Measurements from ENCODE around the gene RNU1-2.
"Not testable (repeated sequence)": the region's sequence is repeated elsewhere in the genome, so short reads cannot be mapped to it uniquely, and the experiment has no call there.

DNA sequence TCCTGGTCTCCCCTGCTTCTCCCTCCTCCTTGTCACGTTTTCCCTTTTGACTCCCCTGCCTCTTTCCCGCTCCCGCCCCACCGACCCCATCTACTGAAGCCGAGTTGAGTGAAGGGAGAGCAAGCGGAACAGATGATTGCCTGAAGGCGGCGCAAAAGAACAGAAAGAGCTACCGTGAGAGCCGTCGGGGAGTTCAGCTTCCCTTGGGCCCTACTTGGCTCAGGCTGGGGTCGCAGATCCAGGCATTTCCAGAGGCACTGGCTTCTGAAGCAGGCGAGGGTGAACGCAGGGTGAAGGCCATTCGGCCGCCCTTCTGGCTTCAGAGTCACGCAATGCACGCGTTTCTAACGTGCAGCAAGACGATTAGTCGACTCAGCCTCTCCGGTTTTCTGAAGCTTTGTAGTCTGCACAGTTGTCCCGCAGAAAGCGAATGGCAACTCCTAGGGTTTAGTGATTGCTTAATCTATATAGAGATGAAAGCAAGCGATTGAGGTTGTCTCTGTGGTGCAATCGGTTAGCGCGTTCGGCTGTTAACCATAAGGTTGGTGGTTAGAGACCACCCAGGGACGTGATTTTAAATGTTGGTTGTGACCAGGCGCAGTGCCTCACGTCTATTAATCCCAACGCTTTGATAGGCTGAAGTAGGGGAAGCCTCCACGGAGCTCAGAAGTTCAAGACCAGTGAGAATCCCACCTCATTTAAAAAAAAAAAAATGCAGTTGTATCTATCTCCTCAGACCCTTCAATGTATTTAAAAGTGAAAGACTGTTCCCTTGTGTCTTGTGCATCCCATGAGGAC, 20.6 kb upstream of the RNU1-2 start:
- TF ChIP-seq, protein P1, sequence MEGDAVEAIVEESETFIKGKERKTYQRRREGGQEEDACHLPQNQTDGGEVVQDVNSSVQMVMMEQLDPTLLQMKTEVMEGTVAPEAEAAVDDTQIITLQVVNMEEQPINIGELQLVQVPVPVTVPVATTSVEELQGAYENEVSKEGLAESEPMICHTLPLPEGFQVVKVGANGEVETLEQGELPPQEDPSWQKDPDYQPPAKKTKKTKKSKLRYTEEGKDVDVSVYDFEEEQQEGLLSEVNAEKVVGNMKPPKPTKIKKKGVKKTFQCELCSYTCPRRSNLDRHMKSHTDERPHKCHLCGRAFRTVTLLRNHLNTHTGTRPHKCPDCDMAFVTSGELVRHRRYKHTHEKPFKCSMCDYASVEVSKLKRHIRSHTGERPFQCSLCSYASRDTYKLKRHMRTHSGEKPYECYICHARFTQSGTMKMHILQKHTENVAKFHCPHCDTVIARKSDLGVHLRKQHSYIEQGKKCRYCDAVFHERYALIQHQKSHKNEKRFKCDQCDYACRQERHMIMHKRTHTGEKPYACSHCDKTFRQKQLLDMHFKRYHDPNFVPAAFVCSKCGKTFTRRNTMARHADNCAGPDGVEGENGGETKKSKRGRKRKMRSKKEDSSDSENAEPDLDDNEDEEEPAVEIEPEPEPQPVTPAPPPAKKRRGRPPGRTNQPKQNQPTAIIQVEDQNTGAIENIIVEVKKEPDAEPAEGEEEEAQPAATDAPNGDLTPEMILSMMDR (IDR thresholded peaks at IDR 0.05), result not testable (repeated sequence)
- not testable (repeated sequence) for TF ChIP-seq POLR2AphosphoS5 (IDR thresholded peaks at IDR 0.05)

Measured in esophagus muscularis mucosa (tissue), 3 donors.